ENCODE results near the gene KIRREL3. TPM values are rescaled to one million over a fixed set of nuclear protein-coding genes. Genes with fewer than 3 reads are reported as not detected.
A peak's percentile ranks its signal among the peaks of the same experiment; 100 is the strongest.

The KIRREL3 gene
- total and polyA plus RNA-seq, 5 donors from 2014 or later, result not detected

GRCh38 chr11:126543691-126544090 lies 456.9 kb downstream of the KIRREL3 start:
- no peaks in the 10 kb centered on the region for H3K36me3 Mint-ChIP-seq
- no peaks in the 10 kb centered on the region for H3K4me1 Mint-ChIP-seq
- ATAC-seq (ENCODE audit: low read depth in 2 of 2) (no peak), DNase-seq (no peak)
- H3K27ac Mint-ChIP-seq, result no peak overlapping the region
- H3K9me3 ChIP-seq (ENCODE audit: control insufficient read depth in 2 of 2, low read length in 2 of 2), result no peaks in the 10 kb centered on the region
- H3K27me3 ChIP-seq (ENCODE audit: control insufficient read depth, insufficient read depth, low read length), result peaks cover 4% of the 10 kb centered on the region
- H3K36me3 ChIP-seq (ENCODE audit: control insufficient read depth, insufficient read depth, low read length), result no peaks in the 10 kb centered on the region
- H3K4me3 ChIP-seq (ENCODE audit: low read depth, low read length), result no peak overlapping the region
- H3K4me1 ChIP-seq (ENCODE audit: control insufficient read depth, insufficient read depth, low read length, poor library complexity, severe bottlenecking), result no peaks in the 10 kb centered on the region
- H3K27me3 Mint-ChIP-seq, result peaks cover 11% of the 10 kb centered on the region
- H3K27ac ChIP-seq (ENCODE audit: insufficient read depth, low read length, poor library complexity, severe bottlenecking), result no peak overlapping the region
- H3K4me3 Mint-ChIP-seq, result no peak overlapping the region
- peaks cover 0 to 5% (median 0%) of the 10 kb centered on the region in 7 donors for H3K9me3 Mint-ChIP-seq

GRCh38 chr11:126542334-126543015 lies 458.1 kb downstream of the KIRREL3 start:
- no peak for ATAC-seq (ENCODE audit: low read depth in 2 of 2)
- H3K27me3 Mint-ChIP-seq, result peaks cover 4% of the 10 kb centered on the region

GRCh38 chr11:126538071-126538470 lies 462.5 kb downstream of the KIRREL3 start:
- Histone ChIP-seq H3K27me3 (ENCODE audit: control insufficient read depth, insufficient read depth, low read length) (peaks cover 4% of the 10 kb centered on the region), H3K9me3 (ENCODE audit: control insufficient read depth in 2 of 2, low read length in 2 of 2) (no peaks in the 10 kb centered on the region), H3K36me3 (ENCODE audit: control insufficient read depth, insufficient read depth, low read length) (no peaks in the 10 kb centered on the region), H3K4me3 (ENCODE audit: low read depth, low read length) (no peak overlapping the region), H3K27ac (ENCODE audit: insufficient read depth, low read length, poor library complexity, severe bottlenecking) (no peak overlapping the region), H3K4me1 (ENCODE audit: control insufficient read depth, insufficient read depth, low read length, poor library complexity, severe bottlenecking) (no peaks in the 10 kb centered on the region)
- Mint-ChIP-seq H3K27ac (no peak overlapping the region), H3K9me3 (peaks cover 0 to 3% (median 0%) of the 10 kb centered on the region in 7 donors), H3K4me3 (no peak overlapping the region), H3K4me1 (no peaks in the 10 kb centered on the region), H3K36me3 (no peaks in the 10 kb centered on the region), H3K27me3 (peaks cover 3% of the 10 kb centered on the region)
- DNase-seq (no peak), ATAC-seq (ENCODE audit: low read depth in 2 of 2) (no peak)

More at GRCh38 chr11:126542334-126543015, 458.1 kb downstream of the KIRREL3 start:
- Mint-ChIP-seq H3K4me3 (no peak overlapping the region), H3K9me3 (peaks cover 0 to 5% (median 0%) of the 10 kb centered on the region in 7 donors), H3K27ac (no peak overlapping the region), H3K36me3 (no peaks in the 10 kb centered on the region), H3K4me1 (no peaks in the 10 kb centered on the region)
- Histone ChIP-seq H3K9me3 (ENCODE audit: control insufficient read depth in 2 of 2, low read length in 2 of 2) (no peaks in the 10 kb centered on the region), H3K27me3 (ENCODE audit: control insufficient read depth, insufficient read depth, low read length) (peaks cover 4% of the 10 kb centered on the region), H3K36me3 (ENCODE audit: control insufficient read depth, insufficient read depth, low read length) (no peaks in the 10 kb centered on the region), H3K4me3 (ENCODE audit: low read depth, low read length) (no peak overlapping the region), H3K4me1 (ENCODE audit: control insufficient read depth, insufficient read depth, low read length, poor library complexity, severe bottlenecking) (no peaks in the 10 kb centered on the region), H3K27ac (ENCODE audit: insufficient read depth, low read length, poor library complexity, severe bottlenecking) (no peak overlapping the region)
- DNase-seq, result no peak

GRCh38 chr11:126537492-126537891 lies 463.1 kb downstream of the KIRREL3 start:
- Mint-ChIP-seq H3K4me3 (no peak overlapping the region), H3K4me1 (no peaks in the 10 kb centered on the region), H3K27ac (no peak overlapping the region), H3K36me3 (no peaks in the 10 kb centered on the region), H3K27me3 (no peaks in the 10 kb centered on the region), H3K9me3 (peaks cover 0 to 3% (median 0%) of the 10 kb centered on the region in 7 donors)
- no peak for DNase-seq
- ATAC-seq (ENCODE audit: low read depth in 2 of 2), result no peak
- Histone ChIP-seq H3K4me1 (ENCODE audit: control insufficient read depth, insufficient read depth, low read length, poor library complexity, severe bottlenecking) (no peaks in the 10 kb centered on the region), H3K27ac (ENCODE audit: insufficient read depth, low read length, poor library complexity, severe bottlenecking) (no peak overlapping the region), H3K9me3 (ENCODE audit: control insufficient read depth in 2 of 2, low read length in 2 of 2) (no peaks in the 10 kb centered on the region), H3K27me3 (ENCODE audit: control insufficient read depth, insufficient read depth, low read length) (peaks cover under 1% of the 10 kb centered on the region), H3K4me3 (ENCODE audit: low read depth, low read length) (no peak overlapping the region), H3K36me3 (ENCODE audit: control insufficient read depth, insufficient read depth, low read length) (no peaks in the 10 kb centered on the region)

- peak overlapping the region in 1 of 3 donors; percentile 48 for H3K27ac Mint-ChIP-seq
- no peaks in the 10 kb centered on the region for H3K36me3 Mint-ChIP-seq
- ATAC-seq (ENCODE audit: low read depth in 2 of 2), result no peak
- Histone ChIP-seq H3K27me3 (ENCODE audit: control insufficient read depth, insufficient read depth, low read length) (no peaks in the 10 kb centered on the region), H3K9me3 (ENCODE audit: control insufficient read depth in 2 of 2, low read length in 2 of 2) (no peaks in the 10 kb centered on the region), H3K27ac (ENCODE audit: insufficient read depth, low read length, poor library complexity, severe bottlenecking) (no peak overlapping the region), H3K4me1 (ENCODE audit: control insufficient read depth, insufficient read depth, low read length, poor library complexity, severe bottlenecking) (no peaks in the 10 kb centered on the region), H3K4me3 (ENCODE audit: low read depth, low read length) (no peak overlapping the region), H3K36me3 (ENCODE audit: control insufficient read depth, insufficient read depth, low read length) (no peaks in the 10 kb centered on the region)
- peaks cover 5% of the 10 kb centered on the region for H3K27me3 Mint-ChIP-seq
- no peak for DNase-seq
- H3K4me1 Mint-ChIP-seq, result no peaks in the 10 kb centered on the region
- H3K9me3 Mint-ChIP-seq, result peaks cover 0 to 2% (median 0%) of the 10 kb centered on the region in 7 donors
- H3K4me3 Mint-ChIP-seq, result no peak overlapping the region
These were observed 466.3 kb downstream of the KIRREL3 start for GRCh38 chr11:126534141-126534805.

GRCh38 chr11:126533560-126533959 lies 467.0 kb downstream of the KIRREL3 start:
- H3K27ac ChIP-seq (ENCODE audit: insufficient read depth, low read length, poor library complexity, severe bottlenecking), result no peak overlapping the region
- no peaks in the 10 kb centered on the region for H3K9me3 Mint-ChIP-seq
- no peaks in the 10 kb centered on the region for H3K36me3 Mint-ChIP-seq
- peaks cover 5% of the 10 kb centered on the region for H3K27me3 Mint-ChIP-seq
- no peaks in the 10 kb centered on the region for H3K36me3 ChIP-seq (ENCODE audit: control insufficient read depth, insufficient read depth, low read length)
- no peaks in the 10 kb centered on the region for H3K27me3 ChIP-seq (ENCODE audit: control insufficient read depth, insufficient read depth, low read length)
- ATAC-seq (ENCODE audit: low read depth in 2 of 2) (no peak), DNase-seq (no peak)
- no peaks in the 10 kb centered on the region for H3K4me1 ChIP-seq (ENCODE audit: control insufficient read depth, insufficient read depth, low read length, poor library complexity, severe bottlenecking)
- no peak overlapping the region for H3K4me3 Mint-ChIP-seq
- H3K27ac Mint-ChIP-seq, result peak overlapping the region in 1 of 3 donors; percentile 48
- no peaks in the 10 kb centered on the region for H3K4me1 Mint-ChIP-seq
- no peak overlapping the region for H3K4me3 ChIP-seq (ENCODE audit: low read depth, low read length)
- H3K9me3 ChIP-seq (ENCODE audit: control insufficient read depth in 2 of 2, low read length in 2 of 2), result no peaks in the 10 kb centered on the region

GRCh38 chr11:126530416-126530815 lies 470.2 kb downstream of the KIRREL3 start:
- Histone ChIP-seq H3K4me3 (ENCODE audit: low read depth, low read length) (no peak overlapping the region), H3K27me3 (ENCODE audit: control insufficient read depth, insufficient read depth, low read length) (no peaks in the 10 kb centered on the region), H3K9me3 (ENCODE audit: control insufficient read depth in 2 of 2, low read length in 2 of 2) (no peaks in the 10 kb centered on the region), H3K27ac (ENCODE audit: insufficient read depth, low read length, poor library complexity, severe bottlenecking) (no peak overlapping the region), H3K4me1 (ENCODE audit: control insufficient read depth, insufficient read depth, low read length, poor library complexity, severe bottlenecking) (no peaks in the 10 kb centered on the region), H3K36me3 (ENCODE audit: control insufficient read depth, insufficient read depth, low read length) (no peaks in the 10 kb centered on the region)
- H3K9me3 Mint-ChIP-seq, result no peaks in the 10 kb centered on the region
- H3K4me3 Mint-ChIP-seq, result no peak overlapping the region
- DNase-seq, result no peak
- no peaks in the 10 kb centered on the region for H3K4me1 Mint-ChIP-seq
- no peaks in the 10 kb centered on the region for H3K36me3 Mint-ChIP-seq
- H3K27me3 Mint-ChIP-seq, result peaks cover 9% of the 10 kb centered on the region
- no peak for ATAC-seq (ENCODE audit: low read depth in 2 of 2)
- H3K27ac Mint-ChIP-seq, result no peak overlapping the region

GRCh38 chr11:126529037-126529436 lies 471.5 kb downstream of the KIRREL3 start:
- Mint-ChIP-seq H3K27ac (peak overlapping the region in 1 of 3 donors; percentile 20), H3K9me3 (no peaks in the 10 kb centered on the region), H3K36me3 (no peaks in the 10 kb centered on the region), H3K4me3 (no peak overlapping the region), H3K4me1 (no peaks in the 10 kb centered on the region), H3K27me3 (peaks cover 9% of the 10 kb centered on the region)
- H3K27ac ChIP-seq (ENCODE audit: insufficient read depth, low read length, poor library complexity, severe bottlenecking), result no peak overlapping the region
- no peak overlapping the region for H3K4me3 ChIP-seq (ENCODE audit: low read depth, low read length)
- H3K27me3 ChIP-seq (ENCODE audit: control insufficient read depth, insufficient read depth, low read length), result no peaks in the 10 kb centered on the region
- no peaks in the 10 kb centered on the region for H3K4me1 ChIP-seq (ENCODE audit: control insufficient read depth, insufficient read depth, low read length, poor library complexity, severe bottlenecking)
- ATAC-seq (ENCODE audit: low read depth in 2 of 2) (no peak), DNase-seq (no peak)
- H3K36me3 ChIP-seq (ENCODE audit: control insufficient read depth, insufficient read depth, low read length), result no peaks in the 10 kb centered on the region
- no peaks in the 10 kb centered on the region for H3K9me3 ChIP-seq (ENCODE audit: control insufficient read depth in 2 of 2, low read length in 2 of 2)
